Bronchial epithelial cell (primary cell): ENCODE results near the gene SLC16A5. TPM values are rescaled to one million over a fixed set of nuclear protein-coding genes. Genes with fewer than 3 reads are reported as not detected.

Experiments
- DNase-seq: peaks from one replicate; pipeline ENCODE4 v3.0.0-alpha.2; 2010; ENCODE audit warnings: low read depth
- FAIRE-seq: peaks from 2 replicates; lab custom pipeline; 2011; peaks lifted over from hg19 to GRCh38; lab: Jason Lieb, UNC
- H3K27me3 ChIP-seq: 2 replicates; pipeline ENCODE4 v1.5.1; 2011; ENCODE audit warnings: low read length; ENCODE audit not compliant: control insufficient read depth, insufficient read depth
- H3K36me3 ChIP-seq: 2 replicates; pipeline ENCODE4 v1.5.1; 2011; ENCODE audit warnings: low read length; ENCODE audit not compliant: control insufficient read depth, insufficient read depth
- H3K4me3 ChIP-seq: 2 replicates; pipeline ENCODE4 v1.5.1; 2011; ENCODE audit warnings: mild to moderate bottlenecking, low read depth, low read length, control low read depth
- CTCF ChIP-seq: IDR thresholded peaks from 2 replicates; pipeline ENCODE4 v1.5.1; 2011; ENCODE audit warnings: mild to moderate bottlenecking, moderate library complexity, low read length, control low read depth, inconsistent platforms; ENCODE audit not compliant: insufficient read depth, severe bottlenecking
- total RNA-seq: library from RNA; depleted of rRNA; stranded (reverse); fragments of >200 nt; gene quantifications from 2 replicates; pipeline ENCODE4 v1.2.1, GENCODE V29; 2014

The SLC16A5 gene
- total RNA-seq, 1 donor from 2014 or later: 15.0 TPM

DNA sequence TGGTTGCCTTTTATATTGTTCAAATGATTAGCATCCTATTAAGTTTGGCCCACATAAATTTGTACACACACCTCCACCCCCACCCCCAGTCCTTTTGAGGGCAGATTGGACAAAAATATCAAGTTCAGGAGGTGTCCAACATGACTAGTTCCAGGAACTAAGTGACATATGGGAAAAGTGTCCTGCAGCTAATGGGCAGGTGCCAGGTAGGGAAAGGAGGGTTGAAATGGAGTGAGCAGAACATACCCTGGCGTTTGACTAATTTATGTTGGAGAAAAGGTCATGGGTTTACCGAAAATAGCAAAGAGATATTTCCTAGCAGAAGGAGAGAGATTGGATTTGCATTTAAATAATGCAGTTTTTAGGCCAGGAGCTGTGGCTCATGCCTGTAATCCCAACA, 35.8 kb upstream of the SLC16A5 start:
- no peaks in the 10 kb centered on the region for H3K27me3 ChIP-seq
- DNase-seq (no peak), FAIRE-seq (no peak)
- TF ChIP-seq CTCF: no peak
- H3K4me3 ChIP-seq: no peak overlapping the region
- H3K36me3 ChIP-seq: peaks cover 6% of the 10 kb centered on the region

DNA sequence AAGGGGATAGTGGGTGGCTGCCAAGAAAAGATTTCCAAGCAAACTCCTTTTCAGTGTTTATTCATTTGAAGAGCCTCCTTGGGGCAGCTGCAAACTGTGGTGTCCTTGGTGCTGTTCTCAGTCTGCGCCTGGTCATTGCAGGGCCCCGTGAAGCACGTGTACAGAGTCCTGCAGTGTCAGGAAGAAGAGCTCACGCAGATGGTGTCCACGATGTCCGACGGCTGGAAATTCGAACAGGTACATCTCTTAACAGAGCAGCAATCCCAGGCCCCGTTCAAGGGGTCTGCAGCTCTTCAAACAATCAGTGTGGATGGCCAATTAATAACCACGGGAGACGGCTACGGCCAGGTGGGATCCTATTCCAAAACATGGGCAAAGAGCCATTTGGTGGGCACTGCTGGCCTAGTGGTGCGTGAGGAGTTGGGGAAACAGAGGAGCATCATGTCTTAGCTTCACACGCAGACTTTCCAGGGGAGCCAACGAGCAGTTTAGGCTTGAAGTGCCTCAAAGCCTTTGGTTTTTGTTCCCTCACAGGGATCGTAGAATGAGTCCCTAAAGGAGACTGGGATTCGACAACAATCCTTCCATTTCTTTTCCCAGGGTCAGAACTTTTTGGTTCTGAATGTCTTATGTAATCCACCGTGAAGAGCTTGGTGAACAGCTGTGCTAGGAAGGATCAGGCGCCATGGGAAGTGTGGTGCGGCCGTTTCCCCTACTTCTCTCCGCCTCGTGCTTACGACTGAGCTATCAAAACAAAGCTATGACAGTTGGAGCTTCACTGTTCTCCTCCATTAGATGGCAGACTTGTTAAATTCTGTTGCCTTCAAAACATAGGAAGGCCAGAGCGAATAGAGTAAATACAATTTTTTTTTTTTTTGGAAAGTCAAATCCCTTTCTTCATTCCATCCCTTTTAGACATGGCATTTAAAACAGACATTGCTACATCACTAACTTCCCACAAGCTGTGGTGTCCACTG, 28.1 kb upstream of the SLC16A5 start:
- FAIRE-seq (no peak), DNase-seq (peak; percentile 43)
- peaks cover 15% of the 10 kb centered on the region for H3K36me3 ChIP-seq

GRCh38 chr17:75060434-75061054, 27.2 kb upstream of the SLC16A5 start:
- no peak for TF ChIP-seq CTCF
- Histone ChIP-seq H3K4me3 (no peak overlapping the region), H3K36me3 (peaks cover 15% of the 10 kb centered on the region), H3K27me3 (no peaks in the 10 kb centered on the region)
- FAIRE-seq: no peak
- DNase-seq: no peak

More for the DNA sequence above, 28.1 kb upstream of the SLC16A5 start:
- Histone ChIP-seq H3K27me3 (no peaks in the 10 kb centered on the region), H3K4me3 (no peak overlapping the region)
- TF ChIP-seq CTCF: peak; percentile 50

- TF ChIP-seq CTCF: no peak
- Histone ChIP-seq H3K36me3 (peaks cover 15% of the 10 kb centered on the region), H3K27me3 (no peaks in the 10 kb centered on the region), H3K4me3 (no peak overlapping the region)
- no peak for DNase-seq
- no peak for FAIRE-seq
These were observed 26.7 kb upstream of the SLC16A5 start for GRCh38 chr17:75061055-75061438.

- H3K27me3 ChIP-seq: no peaks in the 10 kb centered on the region
- TF ChIP-seq CTCF: no peak
- DNase-seq (no peak), FAIRE-seq (no peak)
- H3K36me3 ChIP-seq: peaks cover 15% of the 10 kb centered on the region
- no peak overlapping the region for H3K4me3 ChIP-seq
These were observed 26.1 kb upstream of the SLC16A5 start for GRCh38 chr17:75061618-75062017.
